ENCODE results near the gene WEE2. TPM values are rescaled to one million over a fixed set of nuclear protein-coding genes. Genes with fewer than 3 reads are reported as not detected.
A peak's percentile ranks its signal among the peaks of the same experiment; 100 is the strongest.
"Not testable (repeated sequence)": the region's sequence is repeated elsewhere in the genome, so short reads cannot be mapped to it uniquely, and the experiment has no call there.

The WEE2 gene
- total RNA-seq, result not detected

DNA sequence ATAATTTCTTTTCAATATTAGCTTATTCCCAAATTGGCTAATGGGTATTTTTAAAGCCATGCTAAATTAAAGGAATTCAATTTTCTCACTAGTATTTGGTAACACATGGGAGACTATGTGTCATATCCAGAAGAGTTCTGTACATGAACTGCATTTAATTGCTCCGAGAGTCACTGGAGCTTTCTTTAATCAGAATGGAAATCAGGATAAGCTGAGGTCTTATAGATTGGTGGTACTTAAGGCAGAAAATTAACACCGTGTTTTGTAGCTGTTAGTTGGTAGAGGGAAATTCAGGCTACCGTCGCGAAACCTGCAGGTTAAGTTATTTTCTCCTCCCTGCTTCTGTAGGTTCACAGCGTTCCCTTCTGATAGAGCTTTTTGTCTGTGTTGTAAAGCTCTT lies at the start of gene WEE2:
Gene WEE2 (plus strand): TSS at position 3 of the 400 bp plus-strand sequence. CDS start 406 bp downstream, outside the sequence.
- DNase-seq (ENCODE audit: low spot score), result no peak

DNA sequence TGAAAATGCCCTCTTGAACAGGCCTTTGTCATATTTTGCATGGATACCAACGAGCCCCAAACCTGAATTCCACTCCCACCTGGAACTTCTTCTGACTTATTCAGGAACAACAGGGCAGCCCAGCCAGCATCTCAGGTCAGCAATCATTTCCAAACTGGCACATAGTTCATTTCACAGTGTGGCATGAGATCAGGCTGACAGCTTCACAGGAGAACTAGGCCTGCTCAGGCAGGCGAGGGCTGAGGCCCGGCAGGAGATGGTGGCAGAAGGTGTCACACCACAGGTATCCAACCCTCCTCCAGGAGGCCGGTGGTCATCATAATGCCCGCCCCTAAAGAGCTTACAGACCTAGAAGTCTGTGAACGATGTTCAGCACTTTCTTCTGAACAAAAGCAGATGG lies 48.7 kb upstream of the WEE2 start:
- DNase-seq (ENCODE audit: low spot score), result no peak

DNA sequence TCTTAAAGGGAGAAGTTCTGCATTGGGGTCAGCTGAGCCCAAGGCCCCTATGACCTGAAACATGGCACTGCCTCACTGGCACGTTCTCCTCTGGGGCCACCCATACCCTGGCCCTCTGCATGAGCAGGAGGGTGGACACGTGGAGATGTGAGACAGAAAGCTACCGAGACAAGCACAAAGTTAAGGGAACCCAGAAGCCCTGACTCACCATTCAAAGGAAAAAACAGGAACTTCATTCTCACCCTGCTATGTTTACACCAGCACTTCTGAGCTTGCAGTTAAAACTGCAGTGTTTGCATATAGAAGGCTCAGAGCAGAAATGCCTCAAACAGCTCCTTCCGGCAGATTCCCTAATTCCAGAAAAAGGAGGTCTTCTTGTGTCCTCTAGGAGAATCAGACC lies 47.9 kb upstream of the WEE2 start:
- DNase-seq (ENCODE audit: low spot score), result no peak

DNA sequence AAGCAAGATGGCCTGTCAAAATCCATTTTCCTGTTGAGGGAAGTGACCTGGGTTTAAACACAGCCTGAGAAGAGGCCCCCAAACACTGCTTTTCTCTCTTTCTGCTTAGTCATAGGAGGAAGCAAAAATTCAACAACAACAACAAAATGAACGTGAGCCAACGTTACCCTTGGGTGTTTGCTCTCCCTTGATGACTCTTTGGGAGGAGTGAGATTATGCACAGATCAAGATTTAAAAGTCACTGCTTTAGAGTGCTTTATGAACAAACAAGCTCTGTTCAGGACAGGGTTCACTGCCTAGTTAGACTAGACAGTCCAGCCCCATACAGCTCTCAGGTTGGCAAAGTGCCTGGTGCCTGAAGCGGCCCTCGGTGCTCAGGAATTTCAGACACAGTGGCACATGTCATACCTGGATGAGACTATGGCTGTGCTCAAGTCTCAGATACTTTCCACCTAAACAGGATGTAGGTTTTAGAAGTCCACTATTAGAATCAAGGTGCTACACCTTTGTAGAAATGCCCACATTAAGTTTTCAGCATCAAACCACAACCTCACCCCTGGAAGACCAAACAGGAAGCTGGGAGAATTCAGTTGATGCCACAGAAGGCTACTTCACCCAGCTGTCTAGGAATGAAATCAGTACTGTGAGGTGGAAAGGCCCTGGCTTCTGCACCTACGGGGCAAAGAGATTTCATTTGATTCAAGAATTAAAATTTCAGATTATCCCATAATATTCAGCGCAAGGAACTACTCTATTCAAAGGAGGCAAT lies 44.9 kb upstream of the WEE2 start:
- peak; percentile 44 for DNase-seq (ENCODE audit: low spot score)

DNA sequence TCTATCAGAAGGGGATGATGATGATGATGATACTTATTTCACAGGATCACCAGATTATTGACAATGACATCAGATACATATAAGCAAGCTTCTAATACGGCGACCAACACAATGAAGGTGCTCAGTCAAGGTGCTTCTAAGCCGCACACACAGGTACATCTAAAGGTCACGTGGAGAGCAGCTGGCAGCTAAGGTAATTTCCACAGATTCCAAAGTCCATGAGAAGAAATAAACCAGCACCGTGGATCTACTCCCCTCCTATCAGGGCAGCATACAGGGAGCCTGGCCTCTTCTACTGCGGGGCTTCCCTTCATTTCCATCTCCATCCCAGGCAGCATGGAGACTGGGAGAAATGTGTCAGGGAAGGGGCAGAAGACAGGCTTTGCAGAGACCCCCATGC lies 43.7 kb upstream of the WEE2 start:
- DNase-seq (ENCODE audit: low spot score), result peak; percentile 51

DNA sequence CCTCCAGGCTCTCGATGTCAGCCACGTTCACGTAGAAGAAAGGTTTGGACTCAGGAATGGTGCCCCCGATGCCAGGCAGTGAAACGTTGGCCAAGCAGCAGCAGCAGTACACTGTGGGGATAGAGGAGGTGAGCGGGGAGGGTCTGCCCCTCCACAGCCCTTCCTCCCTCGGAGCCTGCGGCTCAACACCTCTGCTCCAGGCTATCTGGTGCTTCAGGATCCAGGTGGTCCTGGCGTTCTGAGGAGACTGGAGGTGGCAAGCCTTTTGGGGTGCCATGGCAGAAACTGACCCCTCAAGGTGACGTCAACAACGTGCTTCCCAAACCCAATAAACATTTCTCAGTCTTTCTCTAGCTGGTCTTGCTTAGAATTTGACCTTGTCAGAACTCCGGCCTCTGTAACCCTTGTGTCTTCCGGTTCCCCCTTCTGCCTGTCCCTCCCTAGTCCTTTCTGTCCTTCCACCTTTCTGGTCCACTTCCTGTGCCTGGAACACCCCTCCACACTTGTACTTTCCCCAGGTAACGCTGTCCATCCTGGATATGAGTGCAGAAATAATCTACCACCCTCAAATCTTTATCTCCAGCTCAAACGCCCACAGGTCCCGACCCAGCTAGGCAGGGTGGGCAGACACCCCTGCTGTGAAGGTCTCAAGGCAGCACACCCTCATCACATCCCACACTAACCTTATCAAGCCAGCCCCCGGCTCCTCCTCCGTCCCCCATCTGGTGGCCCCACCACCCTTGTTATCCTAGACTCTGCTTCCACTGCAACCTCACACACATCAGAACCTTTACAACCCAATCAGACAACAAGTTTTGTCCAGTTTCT lies 42.7 kb upstream of the WEE2 start:
- no peak for DNase-seq (ENCODE audit: low spot score)

DNA sequence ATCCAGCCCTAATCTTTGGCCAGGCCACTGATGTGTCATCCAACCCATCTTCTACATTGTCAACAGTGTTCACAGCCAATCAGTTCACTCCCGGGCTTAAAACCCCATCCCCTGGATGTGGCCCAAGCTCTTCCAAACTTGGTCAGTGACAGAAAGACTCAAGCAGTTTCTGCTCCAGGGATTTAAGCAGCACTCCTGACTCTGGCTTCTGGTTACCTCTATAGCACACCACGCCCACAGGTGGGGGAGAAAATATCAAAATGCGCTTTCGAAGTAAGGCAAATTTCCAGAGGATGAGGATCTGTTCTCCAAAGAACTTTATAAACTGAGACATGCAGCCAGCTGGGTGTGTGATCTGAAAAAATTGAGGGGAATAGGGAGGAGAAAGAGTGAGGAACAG lies 42.1 kb upstream of the WEE2 start:
- DNase-seq (ENCODE audit: low spot score), result no peak

DNA sequence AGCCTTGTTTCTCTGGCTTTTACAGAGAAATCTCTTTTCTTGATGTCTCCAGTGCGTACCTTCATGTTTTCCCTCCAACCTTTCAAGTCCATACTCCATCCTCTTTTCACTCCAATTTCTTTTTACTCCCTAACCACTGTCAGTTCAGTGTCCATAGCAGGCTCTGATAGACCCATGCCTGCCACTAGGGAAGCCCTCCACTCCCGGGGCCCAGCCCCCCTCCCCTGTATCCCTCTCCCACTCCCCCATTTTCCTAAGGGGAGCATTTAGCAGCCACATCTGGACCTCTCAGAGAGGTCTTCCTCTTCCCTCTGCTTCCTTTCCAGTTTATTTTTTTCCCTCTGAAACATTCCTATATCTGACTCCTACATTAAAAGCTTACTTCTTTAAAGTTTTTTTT lies 39.3 kb upstream of the WEE2 start:
- no peak for DNase-seq (ENCODE audit: low spot score)

DNA sequence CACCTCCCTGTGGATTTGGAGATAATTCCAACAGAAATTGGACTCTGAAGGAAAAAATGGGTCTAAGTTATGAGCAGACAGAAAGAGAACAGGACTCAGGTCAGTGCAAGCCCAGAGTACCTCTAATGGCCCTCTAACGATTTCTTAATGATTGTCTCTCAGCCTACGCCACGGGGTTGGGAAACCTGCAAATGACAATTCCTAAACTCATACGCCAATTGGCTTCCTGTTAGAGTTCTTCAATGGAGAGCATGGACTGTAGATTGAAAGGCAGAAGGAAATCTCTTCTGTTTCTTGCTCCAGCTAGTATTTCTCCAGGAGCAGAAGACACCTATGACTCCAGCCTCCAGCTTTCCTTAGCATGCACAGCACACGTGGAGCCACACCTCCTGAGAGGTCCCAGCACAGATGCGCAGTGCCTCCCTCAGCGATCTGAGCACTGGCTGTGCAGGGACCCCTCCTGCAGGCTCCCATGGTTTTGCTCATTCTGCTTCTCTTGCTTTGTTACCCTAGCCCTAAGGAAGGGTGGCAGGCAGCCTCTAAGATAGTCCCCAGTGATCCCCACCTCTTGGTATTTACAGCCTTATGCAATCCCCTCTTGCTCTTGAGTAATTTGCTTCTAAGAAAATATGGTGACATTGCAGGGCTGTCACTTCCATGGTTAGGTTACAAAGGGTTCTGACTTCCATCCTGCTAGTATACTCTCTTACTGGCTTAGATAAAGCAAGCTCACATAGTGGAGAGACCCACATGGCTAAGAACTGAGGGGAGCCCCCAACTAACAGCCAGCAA lies 36.3 kb upstream of the WEE2 start:
- DNase-seq (ENCODE audit: low spot score), result no peak

DNA sequence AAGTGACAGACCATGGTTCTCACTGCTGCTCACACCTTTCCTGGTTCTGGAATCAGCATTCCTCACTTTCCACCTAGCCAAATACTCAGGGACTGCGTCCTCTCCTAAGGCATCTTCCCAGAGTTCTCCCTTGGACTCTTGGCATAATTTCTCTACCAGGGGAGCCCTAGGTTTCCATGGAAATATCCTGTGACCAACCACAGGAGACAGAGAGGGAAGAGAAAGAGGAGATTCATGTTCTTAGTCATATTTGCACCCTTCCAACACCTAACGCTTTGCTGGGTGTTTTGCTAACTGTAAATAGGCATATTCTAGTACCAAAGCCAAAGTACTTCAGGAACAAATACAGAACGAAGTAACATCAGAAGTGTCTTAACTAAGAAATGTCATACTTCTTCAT lies 34.8 kb upstream of the WEE2 start:
- DNase-seq (ENCODE audit: low spot score), result no peak

DNA sequence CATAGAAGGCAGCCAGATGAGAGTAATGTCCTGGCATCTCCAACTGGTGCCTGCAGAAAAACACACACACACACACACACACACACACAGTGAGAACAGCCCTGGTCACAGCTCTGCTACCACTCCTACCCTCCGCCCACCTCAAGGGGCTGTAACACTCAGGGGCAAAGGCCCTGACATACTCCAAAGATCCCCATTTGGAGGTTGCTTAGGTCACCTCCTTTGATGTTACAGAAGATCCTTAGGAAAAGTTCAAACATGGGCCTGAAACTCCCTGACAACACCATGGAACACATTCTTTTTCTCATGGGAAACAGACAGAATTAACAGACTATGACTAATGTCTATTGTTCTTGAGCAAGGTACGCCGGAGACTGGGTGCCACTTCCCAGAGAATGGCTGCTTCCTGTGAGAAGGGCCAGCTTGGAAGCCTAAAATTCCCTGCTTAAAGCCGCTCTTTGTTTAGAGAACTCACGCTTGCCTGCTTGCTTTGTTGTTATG lies 33.9 kb upstream of the WEE2 start:
- DNase-seq (ENCODE audit: low spot score), result no peak

DNA sequence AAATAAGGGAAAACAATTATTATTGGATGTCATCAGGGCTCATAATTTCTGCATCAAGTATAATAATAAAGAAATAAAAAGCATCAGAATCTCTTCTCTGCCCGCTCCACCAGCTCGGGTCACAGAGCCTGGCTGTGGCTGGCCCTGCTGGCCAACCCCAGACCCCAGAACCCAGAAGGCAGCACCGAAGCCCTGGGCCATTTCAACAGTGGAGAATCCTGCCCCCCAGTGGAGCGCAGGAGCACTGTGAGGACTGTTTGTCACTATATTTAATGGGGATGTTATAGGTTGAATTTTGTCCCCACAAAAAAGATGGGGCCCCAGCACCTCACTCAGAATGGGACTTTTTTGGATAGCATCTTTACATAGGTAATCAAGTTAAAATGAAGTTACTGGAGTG lies 33.5 kb upstream of the WEE2 start:
- no peak for DNase-seq (ENCODE audit: low spot score)

DNA sequence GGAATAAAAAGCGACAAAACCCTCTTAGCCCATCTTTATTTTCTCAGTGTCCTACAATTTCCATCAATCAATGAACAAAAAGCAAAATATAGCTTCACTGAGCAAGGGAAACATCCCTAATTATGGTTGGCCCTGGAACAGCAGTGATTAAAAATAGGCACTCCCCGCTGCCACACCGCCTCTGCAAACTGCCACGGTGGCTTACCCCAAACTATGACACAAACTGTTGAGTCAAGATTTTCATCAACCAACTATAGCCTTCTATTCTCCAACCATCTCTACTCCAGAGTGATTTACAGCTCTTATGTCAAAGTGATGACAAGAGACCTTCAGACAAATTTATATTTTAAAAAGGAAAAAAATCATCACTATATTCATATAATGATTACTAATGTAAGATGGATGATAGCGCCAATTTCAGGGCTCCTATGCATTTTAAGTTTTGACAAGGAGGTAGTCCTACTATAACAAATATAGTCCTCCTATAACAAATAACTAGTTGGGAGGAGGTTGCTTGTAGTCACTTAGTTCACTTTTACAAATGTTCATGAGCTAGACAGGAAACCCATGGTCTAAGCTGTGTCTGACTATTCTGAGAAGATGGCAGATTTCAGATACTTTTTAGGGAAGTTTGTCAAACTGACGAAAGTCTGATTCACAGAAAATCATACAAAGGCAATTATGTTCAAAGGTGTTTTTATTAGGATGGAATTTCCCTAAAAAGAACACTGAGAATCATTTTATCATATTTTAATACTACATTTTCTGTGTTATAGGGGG lies 32.5 kb upstream of the WEE2 start:
- DNase-seq (ENCODE audit: low spot score), result no peak

DNA sequence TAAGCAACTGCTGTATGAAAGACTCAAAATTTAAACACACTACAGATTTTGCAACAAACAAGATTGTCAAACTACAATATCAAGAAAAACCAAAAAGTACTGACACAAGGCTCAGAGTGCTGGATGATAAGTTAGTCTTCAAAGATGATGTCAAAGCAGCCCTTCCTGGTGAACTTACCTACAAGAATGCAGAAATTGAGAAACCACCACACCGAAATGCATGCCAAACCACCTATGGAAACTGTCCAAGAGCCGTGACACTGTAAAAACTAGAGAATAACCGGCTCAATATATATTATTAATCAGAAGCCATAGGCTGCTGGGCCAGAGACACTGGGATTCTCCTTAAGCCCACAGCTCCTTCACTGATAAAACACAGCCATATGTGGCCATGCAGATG lies 31.5 kb upstream of the WEE2 start:
- DNase-seq (ENCODE audit: low spot score), result no peak

DNA sequence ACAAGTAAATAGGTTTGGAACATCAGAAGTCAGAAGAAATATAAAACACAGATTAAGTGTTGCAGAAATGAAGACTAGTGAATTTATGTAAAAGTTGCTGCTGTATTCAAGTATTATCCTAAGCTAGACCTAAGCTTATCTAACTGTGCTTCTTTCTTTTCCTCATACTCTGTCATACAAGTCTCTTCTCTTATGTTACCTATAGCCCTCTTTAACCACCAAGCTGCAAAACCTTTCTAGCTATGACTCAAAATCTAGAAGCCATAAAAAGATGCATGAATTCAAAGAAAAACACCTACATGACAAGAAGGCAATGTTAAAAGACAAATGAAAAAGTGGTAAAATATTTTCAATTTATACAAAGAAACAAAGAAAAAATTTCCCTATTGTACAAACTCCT lies 29.1 kb upstream of the WEE2 start:
- DNase-seq (ENCODE audit: low spot score), result no peak

DNA sequence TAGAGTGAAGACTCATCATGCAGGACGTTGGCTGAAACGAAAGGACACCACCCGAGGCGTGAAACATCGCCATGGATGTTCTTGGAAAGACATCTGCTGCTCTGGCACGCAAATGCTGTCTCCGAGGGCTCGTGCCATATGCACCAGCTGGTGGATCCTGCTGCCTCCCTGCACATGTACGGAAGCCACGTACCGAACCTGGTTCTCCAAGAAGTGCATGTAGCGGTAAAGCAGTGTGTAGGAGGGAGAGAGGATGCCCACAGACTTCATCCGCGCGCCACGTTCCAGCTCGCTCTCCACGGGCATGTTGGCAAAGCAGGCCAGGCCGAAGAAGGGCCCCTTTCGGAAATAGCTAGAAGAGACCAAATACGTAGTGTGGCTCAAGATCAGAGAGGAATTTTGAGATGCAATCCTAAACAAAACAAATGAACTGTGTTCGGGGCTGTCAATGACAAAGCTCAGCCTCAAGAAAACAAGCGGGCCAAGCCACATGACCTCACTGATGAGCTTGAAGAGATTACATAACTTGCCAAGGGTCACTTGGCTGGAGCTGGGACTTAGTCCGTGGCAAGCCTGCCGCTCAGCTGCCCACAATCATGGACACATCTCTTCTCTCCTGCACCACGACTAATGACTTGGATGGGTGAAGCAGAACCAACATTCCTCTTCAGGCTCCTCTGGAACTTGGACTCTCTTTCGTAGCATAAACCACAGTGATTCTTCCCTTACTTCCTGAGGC lies 22.7 kb upstream of the WEE2 start:
- no peak for DNase-seq (ENCODE audit: low spot score)

DNA sequence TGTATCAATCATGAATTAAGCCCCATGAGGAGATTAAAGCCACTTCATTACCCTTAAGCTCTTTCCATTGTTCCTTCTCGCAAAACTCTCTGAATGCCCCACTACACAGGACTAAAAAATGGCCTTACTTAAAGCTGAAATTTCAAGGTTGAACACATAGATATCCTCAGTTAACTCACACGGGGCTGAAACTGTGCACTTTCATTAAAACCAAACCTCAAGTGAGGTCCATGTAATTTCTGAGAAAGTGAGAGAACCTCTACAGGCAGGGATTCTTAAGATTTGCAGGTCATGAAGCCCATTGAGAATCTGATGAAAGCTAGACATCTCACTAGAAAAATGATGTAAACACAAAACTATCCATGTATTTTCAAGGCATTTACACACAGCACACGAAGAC lies 22.1 kb upstream of the WEE2 start:
- DNase-seq (ENCODE audit: low spot score), result no peak

DNA sequence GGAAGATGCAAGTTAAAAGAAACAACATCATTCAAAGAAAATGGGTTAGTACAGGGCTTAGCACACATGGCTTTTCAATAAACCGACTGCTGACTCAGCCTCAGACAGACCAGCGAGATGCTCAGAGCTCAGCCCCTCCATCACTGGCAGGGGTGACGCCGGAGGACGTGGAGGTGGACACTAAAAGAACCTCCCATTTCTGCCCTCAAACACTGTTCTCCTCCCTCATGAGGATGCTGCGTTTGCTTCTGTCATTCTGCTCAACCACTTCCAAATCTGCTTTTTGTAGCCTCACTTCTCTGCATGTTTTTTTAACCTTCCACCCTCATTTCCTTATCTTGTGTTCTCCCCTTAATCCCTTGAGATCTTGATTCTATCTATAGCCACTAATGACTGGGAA lies 21.5 kb upstream of the WEE2 start:
- DNase-seq (ENCODE audit: low spot score), result no peak

DNA sequence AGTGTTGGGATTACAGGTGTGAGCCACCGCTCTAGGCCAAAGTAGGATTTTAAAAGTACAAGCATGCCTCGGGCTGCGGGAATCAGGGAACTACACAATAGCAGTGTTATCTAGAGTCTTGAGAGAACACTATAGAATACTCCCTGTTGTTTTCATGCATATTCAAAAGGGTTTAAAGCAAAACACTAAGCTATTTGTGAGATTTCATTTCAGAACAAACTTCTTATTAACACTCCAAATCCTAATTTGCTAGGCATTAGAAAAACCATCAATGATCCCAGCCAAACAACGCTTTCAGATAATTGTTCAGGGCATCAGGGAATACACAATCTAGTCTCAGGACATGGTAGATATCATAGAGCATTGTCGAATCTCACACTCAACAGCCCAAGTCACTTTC lies 20.1 kb upstream of the WEE2 start:
- DNase-seq (ENCODE audit: low spot score), result no peak

DNA sequence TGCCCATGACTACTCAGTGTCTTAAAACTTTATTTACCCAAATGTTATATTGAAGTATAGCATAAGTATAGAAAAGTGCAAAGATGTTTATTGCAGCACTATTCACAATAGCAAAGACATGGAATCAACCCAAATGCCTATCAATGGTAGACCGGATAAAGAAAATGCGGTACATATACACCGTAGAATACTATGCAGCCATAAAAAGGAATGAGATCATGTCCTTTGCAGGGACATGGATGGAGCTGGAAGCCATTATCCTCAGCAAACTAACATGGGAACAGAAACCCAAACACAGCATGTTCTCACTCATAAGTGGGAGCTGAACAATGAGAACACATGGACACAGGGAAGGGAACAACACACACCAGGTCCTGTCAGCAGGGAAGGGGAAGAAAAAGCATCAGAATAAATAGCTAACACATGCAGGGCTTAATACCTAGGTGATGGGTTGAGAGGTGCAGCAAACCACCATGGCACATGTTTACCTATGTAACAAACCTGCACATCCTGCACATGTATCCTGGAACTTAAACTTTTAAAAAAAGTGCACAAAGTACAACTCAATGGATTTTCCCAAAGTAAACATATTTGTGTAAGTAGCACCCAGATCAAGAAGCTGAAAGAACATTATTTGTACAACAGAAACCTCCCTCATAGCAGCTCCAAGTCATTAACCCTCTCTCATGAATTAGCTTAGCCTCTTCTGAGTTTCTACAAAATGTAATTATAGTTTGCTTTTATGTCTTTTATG lies 18.9 kb upstream of the WEE2 start:
- DNase-seq (ENCODE audit: low spot score), result not testable (repeated sequence)
